Left lung (tissue), 10 donors: ENCODE data around the gene PRR18. TPM values are rescaled to one million over a fixed set of nuclear protein-coding genes. Genes with fewer than 3 reads are reported as not detected.

ENCODE experiments used
- ATAC-seq: fragments of 200-7000 bp; cut with Tn5 transposase; one replicate; pipeline ENCODE4 v1.9.1; 2020; ENCODE audit warnings: moderate library complexity
- DNase-seq, 4 donors: peaks; one replicate each; pipeline ENCODE4 v3.0.0-alpha.2; 2013 to 2020
- H3K27ac ChIP-seq, 2 donors: fragments of 200-600 bp; sonication (generic) in 1 of 2; one replicate each; pipeline versions ENCODE4 v1.5.0 to v1.8.0; 2020 to 2021
- H3K27me3 ChIP-seq, 2 donors: fragments of 200-600 bp; sonication (generic) in 1 of 2; one replicate each; pipeline versions ENCODE4 v1.5.0 to v1.8.0; 2020 to 2021
- H3K36me3 ChIP-seq, 2 donors: fragments of 200-600 bp; sonication (generic) in 1 of 2; one replicate each; pipeline versions ENCODE4 v1.5.0 to v1.8.0; 2020 to 2021
- H3K4me1 ChIP-seq, 2 donors: fragments of 200-600 bp; one replicate each; pipeline ENCODE4 v1.8.0; 2021
- H3K4me3 ChIP-seq, 2 donors: fragments of 200-600 bp; sonication (generic) in 1 of 2; one replicate each; pipeline versions ENCODE4 v1.5.0 to v1.8.0; 2020 to 2021; ENCODE audit warnings: mild to moderate bottlenecking in 1 of 2
- H3K9me3 ChIP-seq, 2 donors: fragments of 200-600 bp; sonication (generic) in 1 of 2; one replicate each; pipeline versions ENCODE4 v1.5.0 to v1.8.0; 2020 to 2021
- intact Hi-C, 2 donors: fragments of 100-400 bp; cut with DNase I; formaldehyde crosslinking; loops; one replicate each; pipeline versions ENCODE4 v1.11.2 to v1.14.2; 2022
- polyA plus RNA-seq, 6 donors: library from polyadenylated mRNA; unstranded; fragments of 120-200 nt; gene quantifications; one replicate each; pipeline ENCODE4 v1.2.1, GENCODE V29; 2013; ENCODE audit not compliant: insufficient read length in 6 of 6
- total RNA-seq, 2 donors: library from RNA; stranded (reverse); fragmentation: NEBNext Ultra II Directional; extraction: Animal tissue kit (Norgen Biotek cat#: 25700); gene quantifications; one replicate each; pipeline ENCODE4 v1.2.1, GENCODE V29; 2021
- TF ChIP-seq, protein P1 (sequence below), 2 donors: fragments of 200-600 bp; sonication (generic) in 1 of 2; IDR thresholded peaks; one replicate each; pipeline versions ENCODE4 v1.5.0 to v1.8.0; 2021; ENCODE audit warnings: antibody characterized with exemption in 2 of 2
- donor health status: DM: no; HTN: yes; CAD: no.
- donor health status: DM: no; HTN: no; CAD: no.

The PRR18 gene
- total and polyA plus RNA-seq, 8 donors: 0.09 to 0.94 (median 0.40) TPM

- DNase-seq: no peak
- Histone ChIP-seq H3K4me1 (peaks cover 0 to 8% of the 10 kb centered on the region in 2 donors), H3K27me3 (peaks cover 0 to 26% of the 10 kb centered on the region in 2 donors), H3K4me3 (no peak overlapping the region), H3K27ac (no peak overlapping the region), H3K36me3 (no peaks in the 10 kb centered on the region), H3K9me3 (no peaks in the 10 kb centered on the region)
- intact Hi-C loops: no loop called here
- TF ChIP-seq, protein P1, sequence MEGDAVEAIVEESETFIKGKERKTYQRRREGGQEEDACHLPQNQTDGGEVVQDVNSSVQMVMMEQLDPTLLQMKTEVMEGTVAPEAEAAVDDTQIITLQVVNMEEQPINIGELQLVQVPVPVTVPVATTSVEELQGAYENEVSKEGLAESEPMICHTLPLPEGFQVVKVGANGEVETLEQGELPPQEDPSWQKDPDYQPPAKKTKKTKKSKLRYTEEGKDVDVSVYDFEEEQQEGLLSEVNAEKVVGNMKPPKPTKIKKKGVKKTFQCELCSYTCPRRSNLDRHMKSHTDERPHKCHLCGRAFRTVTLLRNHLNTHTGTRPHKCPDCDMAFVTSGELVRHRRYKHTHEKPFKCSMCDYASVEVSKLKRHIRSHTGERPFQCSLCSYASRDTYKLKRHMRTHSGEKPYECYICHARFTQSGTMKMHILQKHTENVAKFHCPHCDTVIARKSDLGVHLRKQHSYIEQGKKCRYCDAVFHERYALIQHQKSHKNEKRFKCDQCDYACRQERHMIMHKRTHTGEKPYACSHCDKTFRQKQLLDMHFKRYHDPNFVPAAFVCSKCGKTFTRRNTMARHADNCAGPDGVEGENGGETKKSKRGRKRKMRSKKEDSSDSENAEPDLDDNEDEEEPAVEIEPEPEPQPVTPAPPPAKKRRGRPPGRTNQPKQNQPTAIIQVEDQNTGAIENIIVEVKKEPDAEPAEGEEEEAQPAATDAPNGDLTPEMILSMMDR (IDR thresholded peaks at IDR 0.05): no peak
- ATAC-seq: no peak
Measured at GRCh38 chr6:166267526-166267925, 40.7 kb downstream of the PRR18 start.

DNA sequence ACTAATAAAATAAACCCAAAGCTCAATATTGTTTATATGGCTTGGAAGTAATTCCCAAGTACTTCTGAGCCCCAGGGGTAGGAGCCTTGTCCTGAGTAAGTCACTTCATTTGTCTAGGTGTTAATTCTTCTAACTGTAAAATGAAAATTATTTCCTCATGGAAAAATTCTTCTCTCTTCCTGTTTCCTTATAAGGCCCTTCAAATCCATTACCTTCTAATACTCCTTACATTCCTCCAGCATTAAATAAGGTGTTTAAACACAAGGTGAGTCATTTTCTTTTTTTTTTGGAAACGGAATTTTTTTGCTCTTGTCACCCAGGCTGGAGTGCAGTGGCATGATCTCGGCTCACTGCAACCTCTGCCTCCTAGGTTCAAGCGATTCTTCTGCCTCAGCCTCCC is 41.9 kb downstream of the PRR18 start:
- DNase-seq (no peak), ATAC-seq (peak; percentile 71)
- TF ChIP-seq, protein P1 (IDR thresholded peaks at IDR 0.05): no peak
- Histone ChIP-seq H3K36me3 (no peaks in the 10 kb centered on the region), H3K9me3 (no peaks in the 10 kb centered on the region), H3K4me1 (peaks cover 0 to 10% of the 10 kb centered on the region in 2 donors), H3K27me3 (peaks cover 0 to 26% of the 10 kb centered on the region in 2 donors), H3K27ac (no peak overlapping the region), H3K4me3 (no peak overlapping the region)
- intact Hi-C loops: no loop called here

DNA sequence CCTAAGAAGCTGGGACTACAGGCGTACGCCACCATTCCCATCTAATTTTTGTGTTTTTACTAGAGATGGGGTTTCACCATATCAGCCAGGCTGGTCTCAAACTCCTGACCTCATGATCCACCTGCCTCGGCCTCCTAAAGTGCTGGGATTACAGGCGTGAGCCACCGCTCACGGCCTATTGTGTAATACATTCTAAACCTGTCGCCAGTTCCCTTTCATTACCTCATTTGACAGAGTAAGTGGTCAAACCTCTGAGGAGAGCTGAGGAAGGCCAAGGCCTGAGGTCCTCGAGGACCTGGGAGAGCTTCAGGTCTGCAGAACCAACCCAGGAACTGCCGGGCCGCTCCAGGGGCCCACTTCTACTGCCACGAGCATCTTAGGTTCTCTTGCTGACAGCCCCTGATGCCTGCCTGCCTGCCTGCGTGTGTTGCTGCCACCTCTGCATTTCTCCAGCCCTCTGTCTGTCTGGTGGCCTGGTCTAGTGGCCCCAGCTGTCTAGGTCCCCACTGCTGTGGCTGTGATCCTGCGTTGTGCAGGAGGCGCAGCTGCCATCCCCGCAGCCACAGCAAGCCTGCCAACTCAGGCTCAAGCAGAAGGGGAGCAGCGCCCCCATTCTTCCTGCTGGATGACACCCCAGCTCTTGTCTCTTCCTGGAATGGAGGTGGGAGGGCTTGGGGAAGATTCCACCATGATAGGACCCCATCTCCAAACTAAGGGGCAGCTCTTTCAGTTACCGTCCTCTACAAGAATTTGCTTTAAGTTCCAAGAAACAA is 45.3 kb downstream of the PRR18 start:
- TF ChIP-seq, protein P1 (IDR thresholded peaks at IDR 0.05): no peak
- Histone ChIP-seq H3K4me3 (no peak overlapping the region), H3K27me3 (peaks cover 0 to 8% of the 10 kb centered on the region in 2 donors), H3K36me3 (no peaks in the 10 kb centered on the region), H3K9me3 (no peaks in the 10 kb centered on the region), H3K27ac (peak overlapping the region in 1 of 2 donors; percentile 3), H3K4me1 (peaks cover 0 to 34% of the 10 kb centered on the region in 2 donors)
- ATAC-seq: no peak
- intact Hi-C loops: no loop called here
- DNase-seq: no peak

DNA sequence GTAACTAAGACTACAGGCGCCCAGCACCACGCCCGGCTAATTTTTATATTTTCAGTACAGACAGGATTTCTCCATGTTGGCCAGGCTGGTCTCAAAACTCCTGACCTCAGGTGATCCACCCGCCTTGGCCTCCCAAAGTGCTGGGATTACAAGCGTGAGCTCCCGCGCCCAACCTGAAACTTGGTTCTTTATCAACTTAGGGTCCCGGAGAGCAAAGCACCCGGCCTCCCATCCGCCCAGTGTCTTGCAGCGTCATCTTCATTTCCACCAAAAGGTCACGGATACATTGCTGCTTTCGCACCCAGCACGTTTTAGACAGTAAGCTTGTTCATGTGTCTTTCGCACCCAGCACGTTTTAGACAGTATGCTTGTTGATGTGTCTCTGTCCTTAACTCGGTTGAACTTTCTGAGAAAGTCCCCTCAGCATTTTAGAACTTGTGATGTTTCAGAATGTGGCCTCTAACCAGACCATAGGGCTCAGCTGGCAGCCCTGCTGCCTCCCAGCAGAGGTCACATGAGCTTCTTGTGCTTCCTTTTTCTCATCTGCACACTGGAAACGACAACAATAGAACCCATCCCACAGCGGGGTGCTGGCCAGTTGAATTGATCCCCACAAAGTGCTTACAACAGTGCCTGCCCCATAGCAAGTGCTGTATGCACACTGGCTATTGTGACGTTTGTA is 48.8 kb downstream of the PRR18 start:
- ATAC-seq (peak; percentile 82), DNase-seq (peak in 1 of 4 donors; percentile 76)
- Histone ChIP-seq H3K27me3 (peaks cover 4 to 40% of the 10 kb centered on the region in 2 donors), H3K27ac (peak overlapping the region; percentile 67 to 95), H3K4me1 (peaks cover 0 to 50% of the 10 kb centered on the region in 2 donors), H3K4me3 (no peak overlapping the region), H3K36me3 (no peaks in the 10 kb centered on the region), H3K9me3 (no peaks in the 10 kb centered on the region)
- TF ChIP-seq, protein P1 (IDR thresholded peaks at IDR 0.05): no peak
- intact Hi-C loops: no loop called here

DNA sequence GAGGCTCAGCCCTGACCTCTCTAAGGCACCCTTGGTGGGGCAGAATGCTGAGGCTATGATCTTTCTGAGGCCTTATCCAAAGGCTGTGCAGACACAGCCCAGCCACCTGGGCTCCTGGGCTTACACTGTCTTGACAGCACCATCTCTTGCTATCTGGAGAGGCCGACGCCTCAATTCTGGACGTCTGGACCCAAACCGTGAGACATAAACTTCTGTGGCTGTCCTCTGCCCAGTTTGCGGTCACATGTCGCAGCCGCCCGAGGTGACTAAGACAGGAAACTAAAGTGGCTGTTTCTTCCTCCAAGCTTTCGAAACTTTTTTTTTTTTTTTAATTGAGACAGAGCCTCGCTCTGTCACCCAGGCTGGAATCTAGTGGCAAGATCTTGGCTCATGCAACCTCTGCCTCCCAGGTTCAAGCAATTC is 49.3 kb downstream of the PRR18 start:
- TF ChIP-seq, protein P1 (IDR thresholded peaks at IDR 0.05): no peak
- Histone ChIP-seq H3K27ac (peak overlapping the region; percentile 67 to 95), H3K36me3 (no peaks in the 10 kb centered on the region), H3K9me3 (no peaks in the 10 kb centered on the region), H3K4me1 (peaks cover 0 to 55% of the 10 kb centered on the region in 2 donors), H3K4me3 (no peak overlapping the region), H3K27me3 (peaks cover 10 to 46% of the 10 kb centered on the region in 2 donors)
- intact Hi-C loops: no loop called here
- DNase-seq: peak in 2 of 4 donors; percentile 79 to 91
- peak; percentile 74 for ATAC-seq
